NCI-H1436 (cell line): ENCODE measurements around the gene RLBP1.

ENCODE experiments used
- DNase-seq: peaks from one replicate; lab custom pipeline; 2025; lab: John Stamatoyannopoulos, UW

RLBP1 gene

DNA sequence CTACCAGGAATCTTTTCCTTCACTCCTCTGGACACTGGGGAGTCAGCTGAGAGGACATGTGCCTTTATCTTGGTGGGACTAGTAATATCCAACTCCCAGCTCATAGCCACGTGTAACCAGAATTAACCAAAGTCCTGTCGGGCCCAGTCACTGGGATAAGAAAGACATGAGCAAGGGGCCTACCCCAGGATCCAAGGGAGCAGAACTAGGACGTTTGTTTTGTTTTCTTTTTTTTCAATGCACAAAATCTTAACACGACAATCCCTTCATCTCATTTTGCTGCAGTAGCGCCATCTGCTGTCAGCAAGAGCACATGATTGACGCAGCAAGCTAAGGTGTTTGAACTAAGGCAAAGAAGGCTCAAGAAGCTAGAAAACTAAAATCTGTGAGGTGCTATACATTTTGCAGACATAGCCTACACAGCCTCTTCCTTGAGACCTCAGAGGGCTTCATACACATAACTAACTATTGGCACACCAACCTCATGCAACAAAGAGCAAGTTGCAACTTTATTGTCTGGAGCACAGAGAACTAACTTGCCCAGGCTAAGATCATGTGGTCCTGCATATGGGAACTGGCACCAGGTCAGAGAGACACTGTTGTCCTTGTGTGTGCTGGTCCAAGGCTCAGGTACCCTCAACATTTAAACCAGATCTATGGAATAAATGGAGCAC, 43.6 kb downstream of the RLBP1 start:
- DNase-seq = peak; percentile 59

DNA sequence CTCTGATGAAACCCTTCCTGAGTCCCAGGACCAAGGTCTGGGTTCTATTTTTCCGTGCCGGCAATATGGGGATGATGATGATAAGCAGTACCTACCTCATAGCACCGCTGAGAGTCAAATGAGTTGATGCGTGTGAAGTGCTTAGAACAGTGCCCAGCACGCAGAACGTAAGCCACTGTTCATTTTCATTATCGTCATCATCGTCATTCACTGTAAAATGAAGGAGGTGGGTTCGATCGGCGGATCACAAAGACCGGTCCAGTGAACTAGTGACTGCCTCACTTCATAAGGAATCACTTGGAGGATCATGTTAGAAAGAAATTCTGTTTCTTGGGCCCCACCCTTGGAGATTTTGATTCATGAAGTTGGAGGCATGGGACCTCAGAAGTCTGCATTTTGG, 44.3 kb downstream of the RLBP1 start:
- DNase-seq = no peak

DNA sequence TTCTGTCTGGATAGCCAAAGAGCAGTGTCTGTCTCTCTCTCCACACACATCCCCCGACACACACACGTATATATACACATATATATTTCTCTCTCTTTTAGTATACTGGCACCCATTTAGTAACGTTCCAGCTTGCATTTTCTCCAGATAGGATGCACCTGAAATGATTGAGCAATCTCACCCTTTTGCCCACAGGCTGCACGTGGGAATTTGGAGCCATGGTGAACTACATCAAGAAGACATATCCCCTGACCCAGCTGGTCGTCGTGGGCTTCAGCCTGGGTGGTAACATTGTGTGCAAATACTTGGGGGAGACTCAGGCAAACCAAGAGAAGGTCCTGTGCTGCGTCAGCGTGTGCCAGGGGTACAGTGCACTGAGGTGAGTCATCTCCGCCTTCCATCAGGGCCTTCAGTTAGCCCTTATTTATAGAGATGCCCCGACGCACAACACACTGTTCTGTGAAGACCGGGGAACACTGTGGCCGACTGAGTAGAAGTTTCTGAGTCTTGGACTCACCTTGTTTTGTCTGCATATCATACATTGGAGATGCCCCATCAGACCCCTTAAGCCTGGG, 45.7 kb downstream of the RLBP1 start:
- no peak for DNase-seq

DNA sequence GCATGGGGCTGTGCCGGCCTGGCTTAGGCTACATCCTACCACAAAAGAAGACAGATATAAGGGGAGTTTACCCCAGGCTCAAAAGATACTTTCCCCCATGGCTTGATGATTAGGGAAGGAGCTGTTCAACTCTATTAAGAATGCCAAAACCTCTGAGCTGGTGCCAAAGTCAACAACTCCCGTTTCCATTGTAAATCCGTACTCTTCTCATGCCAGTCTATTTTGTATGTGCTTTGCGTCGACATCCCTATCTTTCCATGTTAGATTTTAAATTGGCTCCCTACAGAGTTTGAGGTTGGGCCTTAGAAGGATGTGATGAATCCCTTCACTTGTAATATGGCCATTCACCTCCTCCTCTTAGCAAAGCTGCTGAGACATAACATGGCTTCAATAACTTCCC, 46.9 kb downstream of the RLBP1 start:
- DNase-seq = no peak

DNA sequence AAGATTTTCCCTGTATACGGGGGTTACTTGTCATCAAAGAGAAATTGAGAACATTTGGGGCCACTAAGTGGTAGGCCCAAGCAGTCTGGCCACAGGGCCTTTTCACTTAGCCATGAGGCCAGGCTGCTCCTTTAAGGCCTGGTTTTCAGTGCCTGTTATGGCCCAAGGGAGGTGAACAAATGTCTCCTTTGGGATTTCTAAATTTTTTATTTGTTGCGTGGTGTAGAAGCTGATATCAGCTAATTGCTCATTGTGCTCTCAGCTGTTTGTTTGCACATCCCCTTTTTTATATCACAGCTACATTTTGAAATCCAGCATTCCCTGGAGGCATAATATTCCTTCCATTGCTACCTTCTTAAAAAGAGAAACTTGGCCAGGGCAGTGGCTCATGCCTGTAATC, 48.5 kb downstream of the RLBP1 start:
- peak; percentile 22 for DNase-seq

DNA sequence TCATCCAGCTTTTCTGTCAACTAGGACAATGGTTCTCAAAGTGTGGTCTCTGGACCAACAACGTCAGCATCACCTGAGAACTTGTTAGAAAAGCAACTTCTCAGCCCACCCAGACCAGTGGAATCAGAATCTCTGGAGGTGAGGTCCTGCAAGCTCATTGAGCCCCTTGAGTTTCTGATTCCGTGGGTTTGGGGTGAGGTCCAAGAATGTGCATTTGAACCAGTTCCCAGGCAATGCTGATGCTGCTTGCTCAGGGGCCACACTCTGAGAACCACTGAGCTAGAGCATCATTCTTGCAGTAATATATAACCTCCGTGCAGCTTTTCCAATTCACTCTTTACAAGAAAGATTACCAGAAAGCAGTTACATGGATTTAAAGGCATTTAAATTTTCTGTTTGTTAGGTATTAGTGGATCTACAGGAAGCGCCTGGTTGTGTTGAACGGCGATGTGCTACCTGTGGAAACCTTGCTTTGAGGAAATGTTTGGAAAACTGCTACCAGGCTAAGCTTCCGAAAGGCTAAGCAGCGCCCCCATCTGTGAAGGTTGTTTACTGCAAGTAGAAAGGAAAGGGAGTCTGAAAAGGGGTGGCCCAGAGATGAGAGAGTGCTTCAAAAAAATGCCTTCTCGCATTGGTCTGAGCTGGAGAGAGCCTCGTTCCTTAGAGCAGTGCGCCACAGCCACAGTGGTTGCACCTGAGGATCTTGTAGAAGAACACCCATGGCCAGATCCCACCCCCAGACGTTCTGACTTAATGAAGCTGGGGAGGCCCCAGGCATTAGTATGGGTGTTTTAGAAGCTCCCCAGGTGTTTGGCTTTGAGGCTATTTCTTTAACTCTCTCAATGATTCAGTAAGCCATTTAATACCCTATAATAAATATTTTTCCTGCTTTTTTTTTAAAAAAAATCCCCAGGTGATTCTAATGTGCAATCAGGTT, 50.0 kb downstream of the RLBP1 start:
- DNase-seq = no peak

DNA sequence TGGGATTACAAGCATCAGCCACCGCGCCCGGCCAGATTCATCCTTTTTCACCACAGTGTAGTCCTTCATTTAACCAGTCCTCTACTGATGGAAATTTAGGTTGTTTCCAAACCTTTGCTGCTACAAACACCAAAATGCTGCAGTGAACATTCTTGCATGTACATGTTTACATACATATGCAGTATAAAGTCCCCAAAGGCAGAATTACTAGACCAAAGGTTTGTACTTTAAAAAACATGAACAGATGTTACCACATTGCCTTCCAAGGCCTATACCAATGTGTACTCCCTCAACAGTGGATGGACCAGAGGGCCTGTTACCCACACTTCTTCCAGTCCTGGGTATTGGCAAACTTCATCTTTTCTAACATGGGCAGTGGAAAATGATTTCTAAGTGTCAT, 51.0 kb downstream of the RLBP1 start:
- no peak for DNase-seq

DNA sequence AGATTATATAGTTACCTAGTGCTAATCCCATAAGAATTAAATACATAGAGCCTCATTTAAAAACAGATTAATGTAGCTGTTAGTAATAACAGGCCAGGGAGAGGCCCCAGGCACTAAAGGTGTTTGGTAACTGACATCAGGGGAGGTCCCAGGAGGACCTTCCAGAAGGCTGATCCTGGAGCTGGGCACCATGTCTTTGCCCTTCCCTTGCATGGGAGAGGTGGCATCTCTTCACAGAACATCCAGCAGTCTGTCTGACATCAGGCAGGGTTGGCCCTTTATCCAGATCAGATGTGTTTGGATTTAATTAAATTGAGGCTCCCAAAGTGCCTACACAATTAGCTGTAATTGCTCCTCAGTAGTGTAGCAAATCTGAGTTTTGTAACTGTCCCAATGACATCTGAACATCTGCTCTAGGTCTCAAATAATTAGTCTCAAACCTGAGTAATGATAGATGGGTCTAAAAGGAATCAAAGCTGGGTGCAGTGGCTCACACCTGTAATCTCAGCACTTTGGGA, 53.0 kb downstream of the RLBP1 start:
- no peak for DNase-seq

DNA sequence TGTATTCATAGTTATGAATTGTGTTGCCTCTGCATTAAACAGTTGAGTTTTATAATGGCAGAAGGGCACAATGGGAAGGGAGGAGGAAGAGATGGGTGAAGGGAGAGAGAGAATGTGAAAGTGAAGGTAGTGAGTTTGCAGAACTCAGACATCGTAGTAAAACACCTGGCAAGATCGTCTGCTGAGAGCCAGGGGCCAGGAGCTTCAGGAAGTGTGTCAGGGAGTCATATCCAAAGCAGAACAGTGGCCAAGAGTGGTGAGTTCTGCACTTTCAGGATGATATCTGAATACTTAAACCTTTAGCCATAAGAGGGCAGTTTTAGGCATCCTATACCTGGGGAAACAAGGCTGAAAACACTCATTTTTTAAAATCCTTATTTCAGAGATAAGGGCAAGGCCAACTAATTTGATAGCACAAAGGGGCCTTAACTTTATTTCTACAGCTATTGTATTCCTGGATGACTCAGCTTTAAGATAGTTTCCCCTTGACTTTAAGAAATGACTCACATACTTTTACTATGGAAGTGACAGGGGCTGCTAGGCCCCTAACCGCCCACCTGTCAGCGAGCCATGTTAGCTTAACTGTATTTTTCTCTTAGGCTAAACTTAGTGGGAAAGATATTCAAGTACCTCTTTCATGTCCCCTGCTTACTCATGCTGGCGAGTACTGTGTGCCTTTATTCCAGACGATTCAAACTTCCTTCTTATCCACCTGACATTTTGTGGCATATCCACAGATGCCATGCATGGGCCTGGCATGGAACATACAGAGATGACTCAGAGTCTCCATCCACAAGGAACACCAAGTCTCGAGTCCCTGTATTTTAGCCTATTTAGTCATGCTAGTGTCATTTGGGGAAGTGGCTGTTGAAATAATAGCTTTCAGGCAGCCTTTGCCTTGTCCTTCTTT, 53.9 kb downstream of the RLBP1 start:
- no peak for DNase-seq

DNA sequence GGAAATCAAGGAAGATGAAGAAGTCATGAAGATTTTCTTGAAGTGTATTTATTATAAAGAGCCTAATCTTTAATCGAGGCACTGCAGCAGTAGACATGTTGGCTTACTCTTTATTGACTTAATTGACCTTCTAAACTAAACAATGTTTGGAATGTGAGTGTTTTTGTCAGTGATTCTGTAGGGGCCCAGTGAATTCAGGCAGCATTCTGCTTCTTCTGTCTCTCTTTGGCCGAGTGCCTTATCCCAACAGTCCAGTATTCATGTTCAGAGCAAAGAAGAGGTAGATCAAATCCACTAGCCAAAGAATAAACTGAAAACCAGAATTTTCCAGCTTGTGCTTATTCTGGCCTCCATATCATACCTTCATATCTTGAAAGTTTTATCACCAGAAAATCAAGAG, 55.7 kb downstream of the RLBP1 start:
- DNase-seq = no peak

DNA sequence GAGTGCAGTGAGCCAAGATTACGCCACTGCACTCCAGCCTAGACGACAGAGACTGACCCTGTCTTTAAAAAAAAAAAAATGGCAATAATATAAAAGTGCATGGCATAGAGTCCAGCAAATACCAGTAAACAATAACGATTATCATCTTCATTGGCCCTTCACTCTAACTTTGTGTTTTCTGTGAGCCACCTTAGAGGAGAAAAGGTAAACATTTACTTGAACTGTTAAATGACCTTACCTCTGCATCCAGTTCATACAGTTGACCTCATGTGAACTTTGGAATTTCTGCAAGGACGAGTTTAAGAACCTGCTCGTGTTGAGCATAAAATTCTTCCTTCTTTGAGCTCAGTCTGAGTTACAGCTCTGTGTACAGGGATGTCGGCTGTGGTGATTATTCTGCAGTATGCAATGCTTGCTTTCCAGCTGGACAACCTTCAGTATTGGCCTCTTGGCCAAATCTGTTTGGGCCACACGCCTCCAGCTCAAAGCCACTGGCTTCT, 56.6 kb downstream of the RLBP1 start:
- no peak for DNase-seq

DNA sequence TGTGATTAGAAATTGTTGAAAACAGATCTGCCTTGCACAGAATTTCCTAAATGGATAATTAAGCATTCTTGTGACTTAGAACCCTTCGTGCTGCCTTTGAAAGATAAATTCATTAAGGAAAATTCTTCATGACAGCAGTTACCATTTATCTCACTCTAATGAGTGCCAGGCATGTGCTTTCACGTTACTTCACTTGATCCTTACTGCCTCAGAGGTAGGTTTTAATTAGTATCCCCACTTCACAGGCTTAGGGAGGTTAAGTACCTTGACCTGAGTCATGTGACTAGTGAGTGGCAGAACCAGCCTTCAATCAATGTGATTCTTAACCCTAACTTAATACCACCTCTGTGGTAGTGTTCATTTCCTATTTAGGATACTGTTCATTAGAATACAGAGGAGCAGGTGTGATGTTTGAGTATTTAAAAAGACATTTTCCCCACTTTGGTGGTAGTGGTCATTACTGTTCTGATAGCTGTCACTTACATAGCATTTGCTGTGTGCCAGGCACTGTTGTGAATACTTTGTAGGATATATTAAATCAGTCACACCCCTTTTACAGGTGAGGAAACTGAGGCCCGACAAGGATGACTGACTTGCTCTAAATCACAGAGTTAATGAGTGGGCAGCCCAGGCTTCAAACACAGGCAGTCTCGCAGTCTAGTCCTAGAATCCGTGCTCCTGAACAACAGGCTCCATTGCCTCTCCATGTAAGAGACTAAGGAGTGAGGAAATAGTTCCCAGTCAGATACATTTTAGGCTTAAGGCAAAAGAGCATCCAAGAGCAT, 57.9 kb downstream of the RLBP1 start:
- DNase-seq = no peak

DNA sequence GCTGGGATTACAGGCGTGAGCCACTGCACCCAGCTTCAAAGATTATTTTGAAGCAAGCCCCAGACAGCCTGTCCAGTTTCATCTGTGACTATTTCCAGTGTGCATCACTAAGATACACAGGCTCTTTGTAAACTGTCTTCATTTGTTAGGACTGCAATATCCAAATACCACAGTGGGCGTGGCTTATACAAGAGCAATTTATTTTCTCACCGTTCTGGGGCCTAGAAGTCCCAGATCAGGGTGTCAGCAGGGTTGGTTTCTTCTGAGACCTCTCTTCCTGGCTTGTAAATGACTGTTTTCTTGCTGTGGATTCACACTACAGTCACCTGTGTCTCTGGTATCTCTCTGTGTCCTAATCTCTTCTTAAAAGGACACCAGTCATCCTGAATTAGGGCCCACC, 59.7 kb downstream of the RLBP1 start:
- DNase-seq = no peak
